Erythroblast (primary cell): ENCODE data around the gene C17orf67.

Experiments
- GATA1 ChIP-seq: IDR thresholded peaks from 2 replicates; pipeline ENCODE4 v1.6.1; 2011; ENCODE audit warnings: low read depth, mild to moderate bottlenecking, control low read depth, low read length, moderate library complexity
- POLR2A ChIP-seq: IDR thresholded peaks from 2 replicates; pipeline ENCODE4 v1.6.1; 2011; ENCODE audit warnings: mild to moderate bottlenecking, low read length

GRCh38 chr17:56838687-56839086 is 5.0 kb upstream of the C17orf67 start:
- TF ChIP-seq POLR2A, result no peak
- TF ChIP-seq GATA1, result no peak
